ENCODE data around the gene CCDC120.

CCDC120 gene

DNA sequence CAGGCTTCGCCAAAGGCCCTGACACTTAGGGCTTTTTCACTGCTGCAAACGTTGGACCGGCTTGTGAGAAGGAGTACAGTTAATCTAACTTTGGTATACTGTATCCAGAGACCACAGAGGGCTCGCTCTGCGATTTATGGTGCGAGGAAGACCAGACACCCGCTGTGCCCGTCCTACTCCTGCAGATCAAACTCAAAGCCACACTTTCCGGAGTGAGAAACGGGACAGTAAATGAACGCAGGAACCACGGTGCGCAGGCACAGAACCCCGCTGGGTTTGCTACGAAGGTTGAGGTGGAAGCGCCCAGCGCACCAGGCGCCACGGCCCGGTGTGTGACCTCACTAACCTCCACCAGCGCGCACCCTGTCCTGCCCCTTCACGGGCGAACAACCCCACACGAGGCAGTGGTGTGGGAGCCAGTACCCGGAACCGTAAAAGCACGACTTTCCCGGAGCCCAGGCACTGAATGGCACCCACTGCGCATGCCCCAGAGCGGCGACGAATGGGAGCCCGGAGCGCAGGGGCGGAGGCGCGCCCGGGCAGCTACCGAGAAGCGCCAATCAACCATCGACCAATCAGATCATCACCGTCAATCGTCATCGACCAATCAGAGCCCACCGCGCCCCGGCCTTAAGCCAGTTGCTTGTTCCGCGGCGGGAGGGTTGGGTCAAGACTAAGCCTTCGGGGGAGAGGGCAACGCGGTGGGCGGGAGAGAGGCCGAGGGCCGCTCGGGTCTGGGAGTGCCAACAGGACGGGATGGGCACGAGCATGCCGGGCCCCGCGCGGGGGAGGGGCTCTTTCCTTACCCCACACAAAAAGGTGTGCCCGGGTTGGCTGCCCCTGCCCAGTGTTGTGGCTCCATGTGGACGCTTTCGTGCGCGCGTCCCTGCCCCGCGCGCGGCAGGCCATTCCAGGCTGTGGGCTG lies 42.2 kb downstream of the CCDC120 start:
- TF ChIP-seq, protein P1, sequence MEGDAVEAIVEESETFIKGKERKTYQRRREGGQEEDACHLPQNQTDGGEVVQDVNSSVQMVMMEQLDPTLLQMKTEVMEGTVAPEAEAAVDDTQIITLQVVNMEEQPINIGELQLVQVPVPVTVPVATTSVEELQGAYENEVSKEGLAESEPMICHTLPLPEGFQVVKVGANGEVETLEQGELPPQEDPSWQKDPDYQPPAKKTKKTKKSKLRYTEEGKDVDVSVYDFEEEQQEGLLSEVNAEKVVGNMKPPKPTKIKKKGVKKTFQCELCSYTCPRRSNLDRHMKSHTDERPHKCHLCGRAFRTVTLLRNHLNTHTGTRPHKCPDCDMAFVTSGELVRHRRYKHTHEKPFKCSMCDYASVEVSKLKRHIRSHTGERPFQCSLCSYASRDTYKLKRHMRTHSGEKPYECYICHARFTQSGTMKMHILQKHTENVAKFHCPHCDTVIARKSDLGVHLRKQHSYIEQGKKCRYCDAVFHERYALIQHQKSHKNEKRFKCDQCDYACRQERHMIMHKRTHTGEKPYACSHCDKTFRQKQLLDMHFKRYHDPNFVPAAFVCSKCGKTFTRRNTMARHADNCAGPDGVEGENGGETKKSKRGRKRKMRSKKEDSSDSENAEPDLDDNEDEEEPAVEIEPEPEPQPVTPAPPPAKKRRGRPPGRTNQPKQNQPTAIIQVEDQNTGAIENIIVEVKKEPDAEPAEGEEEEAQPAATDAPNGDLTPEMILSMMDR (IDR thresholded peaks at IDR 0.05; ENCODE audit: low read depth, low read length) = no peak
- peak overlapping the region; percentile 64 for H3K4me3 ChIP-seq (ENCODE audit: low read depth, low read length)

DNA sequence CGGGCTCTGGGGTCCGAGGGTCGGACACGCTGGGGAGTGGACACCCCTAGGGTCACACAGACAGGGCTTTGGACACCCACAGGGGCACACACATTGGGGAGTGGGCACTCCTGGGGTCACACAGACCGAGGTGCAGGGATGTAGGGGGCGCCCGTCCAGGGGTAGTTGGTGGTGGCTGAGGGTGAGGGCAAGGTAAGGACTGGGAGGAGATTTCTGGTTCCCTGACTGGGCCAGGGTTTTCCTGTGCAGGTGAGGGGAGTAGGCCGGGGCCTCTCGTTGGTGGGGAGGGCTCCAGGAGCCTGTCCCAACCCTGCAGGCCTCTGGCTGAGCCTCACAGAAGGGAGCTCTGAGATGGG lies 42.8 kb downstream of the CCDC120 start:
- TF ChIP-seq, protein P1 (IDR thresholded peaks at IDR 0.05; ENCODE audit: low read depth, low read length) = peak; percentile 16; the same call in 1 of the 2 replicates
- peak overlapping the region; percentile 64 for H3K4me3 ChIP-seq (ENCODE audit: low read depth, low read length)

GRCh38 chrX:49102190-49102589 lies 43.4 kb downstream of the CCDC120 start:
- H3K4me3 ChIP-seq (ENCODE audit: low read depth, low read length) = no peak overlapping the region
- TF ChIP-seq, protein P1 (IDR thresholded peaks at IDR 0.05; ENCODE audit: low read depth, low read length) = no peak

DNA sequence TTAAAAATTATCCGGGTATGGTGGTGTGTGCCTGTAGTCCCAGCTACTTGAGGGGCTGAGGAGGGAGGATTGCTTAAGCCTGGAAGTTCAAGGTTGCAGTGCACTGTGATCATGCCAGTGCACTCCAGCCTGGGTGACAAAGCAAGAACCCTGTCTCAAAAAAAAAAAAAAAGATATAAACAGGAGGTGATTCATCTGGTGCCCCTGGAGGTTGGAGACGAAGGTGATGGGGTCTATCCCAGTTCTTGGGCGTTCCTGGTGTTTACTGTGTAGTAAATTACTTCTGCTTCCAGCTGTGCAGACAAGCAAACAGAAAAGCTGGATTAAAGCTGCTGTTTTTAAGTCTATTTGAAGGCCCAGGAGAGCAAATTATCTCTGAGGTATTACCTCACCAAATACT lies 44.8 kb downstream of the CCDC120 start:
- TF ChIP-seq, protein P1 (IDR thresholded peaks at IDR 0.05; ENCODE audit: low read depth, low read length) = no peak
- no peak overlapping the region for H3K4me3 ChIP-seq (ENCODE audit: low read depth, low read length)

GRCh38 chrX:49106296-49106695 lies 47.5 kb downstream of the CCDC120 start:
- TF ChIP-seq, protein P1 (IDR thresholded peaks at IDR 0.05; ENCODE audit: low read depth, low read length) = no peak
- no peak overlapping the region for H3K4me3 ChIP-seq (ENCODE audit: low read depth, low read length)

DNA sequence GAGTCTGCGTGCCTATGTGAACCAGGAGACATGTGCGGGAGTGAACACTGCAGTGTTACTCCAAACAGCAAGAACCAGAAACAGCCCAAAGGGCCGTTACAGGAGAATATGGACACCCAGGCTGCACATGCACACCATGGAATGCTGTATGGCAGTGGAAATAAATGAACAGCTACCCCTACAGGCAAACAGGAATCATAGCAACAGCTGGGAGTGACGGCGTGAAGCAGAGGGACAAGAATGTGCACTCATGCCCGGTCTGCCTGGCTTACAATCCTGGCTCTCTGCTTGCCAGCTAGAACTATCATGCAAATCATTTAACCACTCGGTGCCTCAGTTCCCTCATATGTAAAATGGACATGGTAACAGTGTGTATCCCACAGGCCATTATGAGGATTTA lies 48.1 kb downstream of the CCDC120 start:
- TF ChIP-seq, protein P1 (IDR thresholded peaks at IDR 0.05; ENCODE audit: low read depth, low read length) = peak; percentile 60
- H3K4me3 ChIP-seq (ENCODE audit: low read depth, low read length) = no peak overlapping the region

GRCh38 chrX:49108641-49109040 lies 49.8 kb downstream of the CCDC120 start:
- TF ChIP-seq, protein P1 (IDR thresholded peaks at IDR 0.05; ENCODE audit: low read depth, low read length) = no peak
- no peak overlapping the region for H3K4me3 ChIP-seq (ENCODE audit: low read depth, low read length)
